HepG2 (cell line): ENCODE data around the gene AP4E1. TPM values are rescaled to one million over a fixed set of nuclear protein-coding genes. Genes with fewer than 3 reads are reported as not detected.

Experiments
- ELK4 ChIP-seq: sonication (generic); formaldehyde crosslinking; IDR thresholded peaks from 2 replicates; pipeline ENCODE4 v1.9.0; 2021; ENCODE audit warnings: missing genetic modification reagents, borderline replicate concordance
- FOXO1 ChIP-seq: sonication (generic); formaldehyde crosslinking; IDR thresholded peaks from 2 replicates; pipeline ENCODE4 v1.4.0; 2020; ENCODE audit warnings: missing genetic modification reagents
- HMGA1 ChIP-seq: sonication (generic); formaldehyde crosslinking; conservative IDR thresholded peaks from 2 replicates; pipeline ENCODE4 v1.4.0; 2020; ENCODE audit warnings: missing genetic modification reagents
- MTA3 ChIP-seq: sonication (generic); formaldehyde crosslinking; IDR thresholded peaks from 2 replicates; pipeline ENCODE4 v1.4.0; 2020; ENCODE audit warnings: missing genetic modification reagents
- NCOA5 ChIP-seq: sonication (generic); formaldehyde crosslinking; IDR thresholded peaks from 2 replicates; pipeline ENCODE4 v1.4.0; 2020; ENCODE audit warnings: missing genetic modification reagents
- ONECUT2 ChIP-seq: sonication (generic); formaldehyde crosslinking; IDR thresholded peaks from 2 replicates; pipeline ENCODE4 v1.4.0; 2020; ENCODE audit warnings: missing genetic modification reagents
- PAX8 ChIP-seq: sonication (generic); formaldehyde crosslinking; IDR thresholded peaks from 2 replicates; pipeline ENCODE4 v1.8.0; 2022; ENCODE audit warnings: mild to moderate bottlenecking, missing genetic modification reagents, borderline replicate concordance
- RAD21 ChIP-seq: fragments of 450-650 bp; formaldehyde crosslinking; IDR thresholded peaks from 2 replicates; pipeline ENCODE4 v1.5.0; 2020; ENCODE audit warnings: mild to moderate bottlenecking
- ZBTB40 ChIP-seq, 2 experiments: fragments of 450-650 bp in 1 of 2; sonication (generic) in 1 of 2; formaldehyde crosslinking in 1 of 2; IDR thresholded peaks; 2 replicates each; pipeline versions ENCODE4 v1.6.1 to v1.8.0; 2016 to 2022; ENCODE audit warnings: antibody characterized with exemption in 1 of 2, mild to moderate bottlenecking in 1 of 2, missing genetic modification reagents in 1 of 2
- ZNF318 ChIP-seq: sonication (generic); formaldehyde crosslinking; IDR thresholded peaks from 2 replicates; pipeline ENCODE4 v1.4.0; 2020; ENCODE audit warnings: mild to moderate bottlenecking, missing genetic modification reagents
- polyA plus RNA-seq, 8 experiments: library from polyadenylated mRNA; depleted of rRNA in 3 of 8; stranded (reverse) in 7 of 8; unstranded in 1 of 8; fragments of >200 nt; fragmentation: Illumina TruSeq in 4 of 8; extraction: Trizol in 4 of 8; gene quantifications; 2 replicates each; pipeline versions ENCODE4 v1.2.1 to v1.2.3, GENCODE V29; 2011 to 2016; ENCODE audit warnings: low read depth in 4 of 8, missing spikeins in 1 of 8, mixed read lengths in 1 of 8; ENCODE audit not compliant: insufficient read depth in 1 of 8
- total RNA-seq, 5 experiments: library from RNA; depleted of rRNA; stranded (reverse); fragments of >200 nt; fragmentation: Illumina TruSeq; extraction: Trizol; gene quantifications; 2 replicates each; pipeline ENCODE4 v1.2.3, GENCODE V29; 2016; ENCODE audit warnings: low read depth in 1 of 5

Gene AP4E1
- total and polyA plus RNA-seq, 2 of the 13 experiments (the other 11 are each of a cell fraction or from before 2014, with no cell fraction given), result 2.2 to 7.8 TPM

GRCh38 chr15:50908209-50909009 is at the start of gene AP4E1 (continued):
- TF ChIP-seq ZNF318, result no peak
- no peak for TF ChIP-seq PAX8 (CRISPR knock-in tag)
- no peak for TF ChIP-seq MTA3
- TF ChIP-seq HMGA1 (CRISPR knock-in tag), result no peak
- no peak for TF ChIP-seq NCOA5 (CRISPR knock-in tag)
- TF ChIP-seq ELK4 (CRISPR knock-in tag), result no peak
- peak; percentile 99 for TF ChIP-seq ZBTB40 (IDR thresholded peaks at IDR 0.05)
- TF ChIP-seq ZBTB40 (CRISPR knock-in tag; IDR thresholded peaks at IDR 0.05), result peak; percentile 100
- TF ChIP-seq ONECUT2 (CRISPR knock-in tag), result 0 out of 2 replicates have a peak, but pooled peaks have one; percentile 17
- TF ChIP-seq RAD21, result peak; percentile 87
- TF ChIP-seq FOXO1 (CRISPR knock-in tag), result peak; percentile 62
